Stimulated activated CD4-positive, alpha-beta T cell treated with anti-CD3 and anti-CD28 coated beads, Interleukin-4, amount 100 ng/mL, for 1 hour (primary cell): ENCODE results near the gene SLC6A8.
"Not testable (repeated sequence)": the region's sequence is repeated elsewhere in the genome, so short reads cannot be mapped to it uniquely, and the experiment has no call there.

Experiments
- DNase-seq: peaks from one replicate; pipeline ENCODE4 v3.0.0-alpha.2; 2020

Gene SLC6A8

DNA sequence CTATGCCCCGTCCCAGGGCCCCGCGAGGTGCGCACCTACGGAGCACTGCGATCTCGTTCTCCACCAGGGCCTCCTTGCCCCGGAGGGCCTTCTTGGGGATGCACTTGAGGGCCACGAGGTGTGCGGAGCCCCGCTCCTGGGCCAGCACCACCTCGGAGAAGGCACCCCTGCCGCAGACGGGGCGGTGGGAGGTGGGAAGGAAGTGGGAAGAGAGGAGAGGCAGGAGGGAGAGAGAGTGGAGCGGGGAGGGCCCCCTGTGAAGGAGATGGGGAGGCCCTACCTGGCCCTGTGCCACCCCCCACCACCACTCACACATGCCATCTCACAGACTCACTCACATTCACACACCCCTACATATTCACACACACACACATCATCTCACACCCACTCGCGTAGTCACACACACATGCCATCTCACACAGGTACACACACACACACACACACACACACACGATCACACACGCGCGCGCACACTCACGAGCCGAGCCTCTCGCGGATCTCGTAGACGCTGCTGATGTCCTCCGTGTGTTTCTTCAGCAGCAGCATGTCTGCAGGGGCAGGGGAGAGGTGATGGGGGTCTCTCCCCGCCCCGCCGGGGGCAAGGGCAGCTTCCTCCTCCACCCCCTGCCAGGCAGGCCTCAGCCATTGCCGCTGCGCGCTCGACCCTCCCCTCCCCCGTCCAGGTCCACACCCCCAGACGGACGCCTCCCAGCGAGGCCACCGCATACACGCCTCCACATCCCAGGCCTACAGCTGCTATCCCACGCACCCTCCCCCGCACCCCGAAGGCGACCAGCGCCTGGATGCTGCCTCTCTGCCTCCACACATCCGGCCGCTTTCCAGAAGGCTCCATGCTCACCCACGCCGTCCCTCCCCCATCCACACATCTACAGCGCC lies 14.9 kb upstream of the SLC6A8 start:
- no peak for DNase-seq

- DNase-seq, result no peak
Observed at GRCh38 chrX:153673428-153674218, 14.1 kb upstream of the SLC6A8 start, which contains the start of gene PNCK. PNCK (minus strand) TSS chrX:153673813; CDS start chrX:153673076, 737 bp downstream.

- no peak for DNase-seq
Observed at GRCh38 chrX:153674219-153674851, 13.4 kb upstream of the SLC6A8 start.

DNA sequence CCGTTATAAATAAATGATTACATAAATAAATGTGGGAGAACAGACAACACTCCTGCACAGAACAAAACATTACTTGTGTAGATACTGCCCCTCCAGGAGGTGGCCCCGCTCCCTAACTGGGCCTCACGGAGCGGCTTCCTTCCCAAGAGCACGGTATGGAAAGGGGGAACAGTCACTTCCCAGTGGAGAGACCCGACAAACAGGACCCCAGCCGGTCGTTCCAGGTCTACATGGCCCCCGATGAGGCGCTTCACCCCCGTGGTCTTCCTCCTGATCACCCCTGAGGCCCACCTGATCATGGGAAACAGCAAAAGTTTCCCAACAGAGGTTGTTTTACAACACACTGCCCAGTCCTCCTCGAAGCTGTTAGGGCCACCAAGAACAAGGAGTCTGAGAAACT lies 6.6 kb upstream of the SLC6A8 start:
- no peak for DNase-seq

- DNase-seq, result not testable (repeated sequence)
Observed at GRCh38 chrX:153683486-153683885, 4.2 kb upstream of the SLC6A8 start.

DNA sequence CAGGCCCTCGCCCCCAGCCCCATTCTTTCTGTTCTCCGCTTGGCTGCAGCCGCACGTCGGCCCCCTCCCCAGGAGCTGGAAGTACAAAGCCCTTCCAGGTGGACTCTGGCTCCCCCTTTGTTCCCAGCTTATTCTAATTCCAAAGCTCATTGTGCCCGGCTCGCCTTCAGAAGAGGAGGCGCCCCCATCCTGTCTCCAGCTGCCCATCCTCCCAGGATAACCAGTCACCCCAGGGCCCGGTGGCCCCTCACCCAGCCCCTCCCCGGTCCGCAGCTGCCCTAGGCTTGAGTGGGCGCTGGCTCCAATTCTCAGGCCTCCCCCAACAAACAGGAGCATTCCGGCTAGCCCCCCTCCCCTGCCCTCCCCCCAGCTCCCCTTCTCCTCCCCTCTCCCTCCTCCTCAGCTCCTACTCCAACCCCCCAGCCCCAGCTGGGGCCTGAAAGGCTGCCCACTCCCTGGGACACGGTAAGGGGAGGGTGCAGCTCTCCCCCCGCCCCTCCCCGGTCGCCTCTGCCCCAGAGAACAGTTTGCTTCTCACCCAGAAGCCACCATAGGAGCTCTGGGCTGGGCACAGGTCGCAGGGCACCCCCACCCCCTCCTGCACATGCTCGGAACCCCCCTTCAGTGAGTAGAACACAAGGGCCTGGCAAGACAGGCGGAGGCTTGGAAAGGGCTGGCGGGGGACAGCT lies 3.1 kb upstream of the SLC6A8 start:
- no peak for DNase-seq

DNA sequence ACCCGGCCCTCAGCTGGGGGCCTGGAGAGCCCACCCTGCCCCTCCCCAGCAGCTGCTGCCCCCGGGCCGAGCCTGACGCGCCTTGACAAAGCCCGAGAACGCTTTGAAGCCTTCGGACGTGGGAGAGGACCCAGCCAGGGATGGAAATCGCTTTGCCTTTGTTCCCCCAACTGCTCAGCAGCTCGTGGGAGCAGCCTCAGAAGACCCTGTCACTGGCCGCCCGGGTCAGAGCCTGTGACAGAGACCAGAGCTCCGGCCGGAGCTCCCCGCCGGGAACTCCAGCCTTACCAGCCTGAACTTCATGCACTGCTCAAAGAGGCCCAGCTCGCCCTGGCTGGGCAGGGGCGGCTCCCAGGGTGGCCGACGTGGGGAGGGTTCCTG lies 2.6 kb upstream of the SLC6A8 start:
- DNase-seq, result no peak

- no peak for DNase-seq
Observed at GRCh38 chrX:153685751-153686696, 1.7 kb upstream of the SLC6A8 start.

DNA sequence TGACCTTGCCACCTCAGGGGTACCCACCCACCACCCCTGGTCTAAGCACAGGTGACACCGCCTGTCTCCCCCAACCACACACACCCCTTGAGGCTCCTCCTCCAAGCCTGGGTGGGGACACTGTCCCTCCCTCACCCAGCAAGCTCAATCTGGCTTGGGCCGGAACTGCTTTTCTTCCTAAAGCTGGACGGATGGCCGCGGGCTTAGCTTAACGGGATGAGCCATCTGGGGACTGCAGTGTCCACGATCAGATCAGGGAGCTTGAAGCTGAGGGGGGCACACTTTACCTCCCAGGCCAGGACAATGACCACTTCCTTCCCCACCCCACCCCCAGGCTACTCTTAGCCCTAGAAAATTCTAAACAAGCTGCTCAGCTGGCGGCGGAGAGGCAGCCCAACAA lies 1.0 kb upstream of the SLC6A8 start:
- no peak for DNase-seq

GRCh38 chrX:153688071-153688470 lies 345 bp downstream of the SLC6A8 start:
- no peak for DNase-seq

DNA sequence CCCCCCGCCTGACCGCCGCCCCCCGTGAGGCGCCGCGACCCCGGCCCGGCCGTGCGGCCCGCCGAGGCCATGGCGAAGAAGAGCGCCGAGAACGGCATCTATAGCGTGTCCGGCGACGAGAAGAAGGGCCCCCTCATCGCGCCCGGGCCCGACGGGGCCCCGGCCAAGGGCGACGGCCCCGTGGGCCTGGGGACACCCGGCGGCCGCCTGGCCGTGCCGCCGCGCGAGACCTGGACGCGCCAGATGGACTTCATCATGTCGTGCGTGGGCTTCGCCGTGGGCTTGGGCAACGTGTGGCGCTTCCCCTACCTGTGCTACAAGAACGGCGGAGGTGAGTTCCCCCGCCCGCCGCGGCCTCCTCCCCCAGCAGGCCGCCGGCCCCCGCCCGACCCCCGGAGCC lies 780 bp downstream of the SLC6A8 start:
- DNase-seq, result no peak

GRCh38 chrX:153688911-153689590 lies 1.3 kb downstream of the SLC6A8 start:
- no peak for DNase-seq

GRCh38 chrX:153689654-153690465 lies 2.1 kb downstream of the SLC6A8 start:
- DNase-seq, result no peak

GRCh38 chrX:153690466-153690865 lies 2.7 kb downstream of the SLC6A8 start:
- DNase-seq, result no peak

DNA sequence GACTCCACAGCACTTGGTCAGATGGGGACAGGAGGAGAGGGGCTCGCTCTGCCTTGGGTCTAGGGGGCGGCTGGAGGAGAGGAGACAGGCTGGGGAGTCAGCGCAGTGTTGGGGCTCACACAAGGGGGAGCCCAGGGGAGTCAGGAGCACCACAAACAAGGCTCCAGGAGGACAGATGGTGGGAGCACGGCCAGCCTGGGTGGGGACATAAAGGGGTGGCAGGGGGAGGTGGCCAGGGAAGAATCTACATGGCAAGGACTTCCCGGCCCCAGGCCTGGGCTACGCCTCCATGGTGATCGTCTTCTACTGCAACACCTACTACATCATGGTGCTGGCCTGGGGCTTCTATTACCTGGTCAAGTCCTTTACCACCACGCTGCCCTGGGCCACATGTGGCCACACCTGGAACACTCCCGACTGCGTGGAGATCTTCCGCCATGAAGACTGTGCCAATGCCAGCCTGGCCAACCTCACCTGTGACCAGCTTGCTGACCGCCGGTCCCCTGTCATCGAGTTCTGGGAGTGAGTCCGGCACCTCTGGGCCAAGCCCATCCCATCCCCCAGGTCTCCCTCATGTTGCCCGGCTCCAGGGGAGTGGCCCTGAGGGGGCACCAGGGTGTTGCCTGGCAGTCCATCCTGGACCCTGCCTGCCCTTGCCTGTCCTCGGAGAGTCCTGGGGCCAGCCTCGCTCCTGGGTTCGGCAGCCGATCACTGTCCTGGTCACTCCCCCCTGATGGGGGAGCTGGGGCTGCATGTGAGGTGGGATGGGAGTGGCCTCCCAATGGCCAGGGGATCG lies 3.5 kb downstream of the SLC6A8 start:
- DNase-seq, result not testable (repeated sequence)

GRCh38 chrX:153692003-153692402 lies 4.3 kb downstream of the SLC6A8 start:
- DNase-seq, result no peak

GRCh38 chrX:153692611-153693156 lies 5.0 kb downstream of the SLC6A8 start:
- DNase-seq, result no peak

DNA sequence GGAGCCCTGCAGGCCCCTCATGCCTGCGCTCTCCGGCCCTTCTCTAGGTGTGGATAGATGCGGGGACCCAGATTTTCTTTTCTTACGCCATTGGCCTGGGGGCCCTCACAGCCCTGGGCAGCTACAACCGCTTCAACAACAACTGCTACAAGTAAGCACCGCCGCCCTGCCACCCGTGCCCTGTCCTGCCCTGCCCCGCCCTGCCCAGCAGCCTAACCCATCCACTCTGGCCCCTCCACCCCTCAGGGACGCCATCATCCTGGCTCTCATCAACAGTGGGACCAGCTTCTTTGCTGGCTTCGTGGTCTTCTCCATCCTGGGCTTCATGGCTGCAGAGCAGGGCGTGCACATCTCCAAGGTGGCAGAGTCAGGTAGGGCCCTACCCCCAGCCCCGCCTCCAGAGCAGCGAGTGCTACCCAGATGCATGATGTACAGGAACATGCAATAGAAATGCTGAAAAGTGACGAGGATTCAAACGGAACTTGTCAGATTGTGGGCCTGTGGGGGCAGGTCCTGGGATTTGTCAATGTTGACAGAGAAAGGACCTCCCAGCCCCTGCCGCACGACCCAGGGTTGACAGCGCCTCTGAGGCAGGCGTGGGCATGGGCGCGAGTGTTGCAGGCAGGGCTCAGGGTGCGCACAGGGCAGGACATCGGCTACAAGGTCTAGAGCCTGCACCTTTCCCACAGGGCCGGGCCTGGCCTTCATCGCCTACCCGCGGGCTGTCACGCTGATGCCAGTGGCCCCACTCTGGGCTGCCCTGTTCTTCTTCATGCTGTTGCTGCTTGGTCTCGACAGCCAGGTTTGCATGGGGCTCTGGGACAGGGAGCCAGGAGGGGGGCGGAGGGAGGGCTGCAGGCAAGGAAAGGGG lies 5.7 kb downstream of the SLC6A8 start:
- DNase-seq, result no peak
